Effector memory CD8-positive, alpha-beta T cell (primary cell): ENCODE measurements around the gene CRTC1.
A peak's percentile ranks its signal among the peaks of the same experiment; 100 is the strongest.

ENCODE experiments used
- ATAC-seq: fragments of 150-1000 bp; cut with Tn5 transposase; replicated peaks from 2 replicates; pipeline ENCODE4 v1.10.0; 2021; ENCODE audit warnings: mild to moderate bottlenecking, moderate library complexity
- DNase-seq, 3 experiments: peaks; one replicate each; pipeline ENCODE4 v3.0.0; 2021
- H3K27ac Mint-ChIP-seq, 2 donors: one replicate each; pipeline ENCODE4 v1.8.0; 2022; ENCODE audit warnings: mild to moderate bottlenecking in 2 of 2, mixed read lengths in 2 of 2, moderate library complexity in 2 of 2
- H3K27me3 Mint-ChIP-seq, 2 donors: one replicate each; pipeline ENCODE4 v1.8.0; 2022; ENCODE audit warnings: mixed read lengths in 2 of 2
- H3K36me3 Mint-ChIP-seq: one replicate; pipeline ENCODE4 v1.8.0; 2022; ENCODE audit warnings: mild to moderate bottlenecking, moderate library complexity, mixed read lengths; ENCODE audit not compliant: insufficient read depth
- H3K4me1 Mint-ChIP-seq, 2 donors: one replicate each; pipeline ENCODE4 v1.8.0; 2022; ENCODE audit warnings: low read depth in 2 of 2, mixed read lengths in 2 of 2
- H3K4me3 Mint-ChIP-seq, 2 donors: one replicate each; pipeline ENCODE4 v1.8.0; 2022; ENCODE audit warnings: mild to moderate bottlenecking in 2 of 2, mixed read lengths in 2 of 2, moderate library complexity in 2 of 2
- H3K9me3 Mint-ChIP-seq, 2 donors: one replicate each; pipeline ENCODE4 v1.8.0; 2022; ENCODE audit warnings: mixed read lengths in 2 of 2
- total RNA-seq, 9 experiments: gene quantifications; one replicate each; lab custom pipeline; 2026; lab: John Stamatoyannopoulos, UW

The CRTC1 gene, protein sequence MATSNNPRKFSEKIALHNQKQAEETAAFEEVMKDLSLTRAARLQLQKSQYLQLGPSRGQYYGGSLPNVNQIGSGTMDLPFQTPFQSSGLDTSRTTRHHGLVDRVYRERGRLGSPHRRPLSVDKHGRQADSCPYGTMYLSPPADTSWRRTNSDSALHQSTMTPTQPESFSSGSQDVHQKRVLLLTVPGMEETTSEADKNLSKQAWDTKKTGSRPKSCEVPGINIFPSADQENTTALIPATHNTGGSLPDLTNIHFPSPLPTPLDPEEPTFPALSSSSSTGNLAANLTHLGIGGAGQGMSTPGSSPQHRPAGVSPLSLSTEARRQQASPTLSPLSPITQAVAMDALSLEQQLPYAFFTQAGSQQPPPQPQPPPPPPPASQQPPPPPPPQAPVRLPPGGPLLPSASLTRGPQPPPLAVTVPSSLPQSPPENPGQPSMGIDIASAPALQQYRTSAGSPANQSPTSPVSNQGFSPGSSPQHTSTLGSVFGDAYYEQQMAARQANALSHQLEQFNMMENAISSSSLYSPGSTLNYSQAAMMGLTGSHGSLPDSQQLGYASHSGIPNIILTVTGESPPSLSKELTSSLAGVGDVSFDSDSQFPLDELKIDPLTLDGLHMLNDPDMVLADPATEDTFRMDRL
- total RNA-seq, result 10.4 to 37.4 (median 16.1) reads per million in 9 experiments

DNA sequence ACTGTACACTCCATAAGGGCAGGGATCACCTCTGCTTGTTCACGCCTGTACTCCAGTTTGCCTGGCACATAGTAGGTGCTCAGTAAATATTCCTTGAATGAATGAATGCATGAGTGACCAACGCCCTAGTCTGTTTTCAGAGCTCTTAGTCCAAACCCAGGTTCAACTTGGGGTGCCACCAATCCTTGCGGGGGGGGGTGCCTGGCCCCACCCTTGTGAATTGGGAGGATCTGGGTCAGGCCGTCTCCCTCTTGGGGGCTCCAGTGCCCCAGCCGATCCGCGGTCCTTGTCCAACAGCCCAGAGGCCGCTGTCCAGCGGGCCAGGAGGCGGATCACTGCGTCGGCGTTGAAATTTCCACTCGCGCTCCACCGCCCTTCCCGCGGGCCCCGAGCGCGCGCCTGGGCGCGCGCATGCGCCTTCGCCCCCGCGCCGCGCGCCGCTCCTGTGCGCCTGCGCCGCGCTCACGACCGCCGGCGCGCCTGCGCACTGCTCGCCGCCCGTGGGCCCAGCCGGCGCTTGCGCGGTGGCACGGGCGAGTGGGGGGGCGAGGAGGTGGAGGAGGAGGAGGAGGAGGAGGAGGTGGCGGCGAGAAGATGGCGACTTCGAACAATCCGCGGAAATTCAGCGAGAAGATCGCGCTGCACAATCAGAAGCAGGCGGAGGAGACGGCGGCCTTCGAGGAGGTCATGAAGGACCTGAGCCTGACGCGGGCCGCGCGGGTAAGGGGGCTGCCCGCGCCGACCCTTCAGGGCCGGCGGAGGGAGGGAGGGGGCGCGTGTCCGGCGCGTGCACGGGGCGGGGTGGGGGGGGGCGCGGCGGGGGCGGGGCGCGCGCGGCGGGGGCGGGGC lies at the start of gene CRTC1:
Gene CRTC1 (plus strand): TSS at position 572 of the 849 bp plus-strand sequence. CDS start 23 bp downstream, at position 595.
- H3K27ac Mint-ChIP-seq, result peak within 1 kb of the TSS; percentile 49 to 87
- peak; percentile 84 for ATAC-seq
- peak; percentile 94 to 96 (median 95) for DNase-seq
- peaks cover 14% of the 10 kb centered on the region for H3K36me3 Mint-ChIP-seq
- H3K4me3 Mint-ChIP-seq, result peak within 1 kb of the TSS; percentile 81 to 82
- H3K4me1 Mint-ChIP-seq, result peaks cover 7 to 10% of the 10 kb centered on the region in 2 donors
- H3K9me3 Mint-ChIP-seq, result no peaks in the 10 kb centered on the region
- peaks cover 0 to 4% of the 10 kb centered on the region in 2 donors for H3K27me3 Mint-ChIP-seq

- H3K27ac Mint-ChIP-seq, result no peak overlapping the region
Measured at GRCh38 chr19:18634612-18635297, 48.7 kb upstream of the CRTC1 start.

DNA sequence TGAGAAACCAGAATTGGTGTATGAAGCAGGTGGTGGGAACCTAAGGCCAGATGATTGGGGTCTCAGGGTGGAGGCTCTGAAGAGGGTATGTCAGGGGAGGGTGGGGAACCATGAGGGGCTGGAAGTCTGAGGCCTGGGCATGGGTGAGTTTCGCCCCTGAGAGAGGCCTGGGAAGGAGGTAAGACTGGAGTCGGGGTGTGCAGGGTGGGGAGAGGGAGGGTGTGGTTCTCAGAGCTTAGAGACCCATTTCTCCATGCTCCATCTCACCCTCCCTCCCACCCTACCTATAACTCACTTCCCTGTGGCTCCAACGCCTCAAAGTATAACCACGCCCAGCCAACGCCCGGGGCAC lies 47.7 kb upstream of the CRTC1 start:
- Mint-ChIP-seq H3K9me3 (no peaks in the 10 kb centered on the region), H3K36me3 (peaks cover 26% of the 10 kb centered on the region), H3K4me3 (peak overlapping the region; percentile 85 to 90), H3K27ac (peak overlapping the region; percentile 87 to 91), H3K4me1 (peaks cover 19 to 32% of the 10 kb centered on the region in 2 donors), H3K27me3 (peaks cover 0 to 21% of the 10 kb centered on the region in 2 donors)
- no peak for DNase-seq
- no peak for ATAC-seq

More at GRCh38 chr19:18634612-18635297, 48.7 kb upstream of the CRTC1 start:
- DNase-seq, result no peak
- Mint-ChIP-seq H3K27me3 (peaks cover 0 to 28% of the 10 kb centered on the region in 2 donors), H3K4me1 (peaks cover 19 to 32% of the 10 kb centered on the region in 2 donors), H3K4me3 (no peak overlapping the region), H3K36me3 (peaks cover 19% of the 10 kb centered on the region), H3K9me3 (no peaks in the 10 kb centered on the region)
- ATAC-seq, result no peak

DNA sequence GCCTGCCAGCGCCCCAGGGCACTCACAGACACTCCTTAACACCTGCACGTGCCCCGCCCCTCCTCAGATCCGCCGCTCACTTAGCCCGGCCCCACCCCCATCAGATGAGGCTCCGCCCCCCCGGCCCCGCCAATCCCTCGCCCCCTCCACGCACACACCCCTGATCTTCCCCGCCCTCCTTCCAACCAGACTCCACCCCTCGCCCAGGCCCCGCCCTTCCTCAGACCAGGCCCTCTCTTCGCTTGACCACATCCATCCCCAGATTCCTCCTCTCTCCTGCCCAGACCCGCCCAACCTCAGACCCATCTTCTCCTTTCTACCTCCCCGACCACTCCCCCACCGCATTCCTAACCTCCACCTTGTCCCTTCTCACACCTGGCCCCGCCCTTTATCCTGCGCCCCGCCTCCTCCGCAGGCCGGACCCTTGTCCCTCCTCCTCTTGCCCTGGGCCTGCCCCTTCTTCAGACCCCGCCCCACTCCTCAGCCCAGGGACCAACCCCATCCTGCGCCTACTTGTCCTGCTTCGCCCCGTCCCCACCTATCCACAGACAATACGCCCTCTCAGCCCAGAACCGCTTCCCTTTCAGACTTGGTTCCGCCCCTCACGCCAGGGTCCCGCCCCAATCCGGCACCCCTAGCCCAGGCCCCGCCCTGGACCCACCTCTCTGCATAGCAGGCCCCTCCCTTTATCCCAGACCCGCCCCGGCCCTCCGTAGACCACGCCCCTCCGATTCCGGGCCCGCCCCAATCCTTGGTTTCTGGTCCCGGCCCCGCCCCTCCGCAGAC lies 47.1 kb upstream of the CRTC1 start:
- peaks cover 19 to 32% of the 10 kb centered on the region in 2 donors for H3K4me1 Mint-ChIP-seq
- peak overlapping the region; percentile 85 to 90 for H3K4me3 Mint-ChIP-seq
- peaks cover 29% of the 10 kb centered on the region for H3K36me3 Mint-ChIP-seq
- H3K27me3 Mint-ChIP-seq, result peaks cover 0 to 21% of the 10 kb centered on the region in 2 donors
- no peaks in the 10 kb centered on the region for H3K9me3 Mint-ChIP-seq
- ATAC-seq, result peak; percentile 85
- DNase-seq, result peak; percentile 99
- H3K27ac Mint-ChIP-seq, result peak overlapping the region; percentile 87 to 91

DNA sequence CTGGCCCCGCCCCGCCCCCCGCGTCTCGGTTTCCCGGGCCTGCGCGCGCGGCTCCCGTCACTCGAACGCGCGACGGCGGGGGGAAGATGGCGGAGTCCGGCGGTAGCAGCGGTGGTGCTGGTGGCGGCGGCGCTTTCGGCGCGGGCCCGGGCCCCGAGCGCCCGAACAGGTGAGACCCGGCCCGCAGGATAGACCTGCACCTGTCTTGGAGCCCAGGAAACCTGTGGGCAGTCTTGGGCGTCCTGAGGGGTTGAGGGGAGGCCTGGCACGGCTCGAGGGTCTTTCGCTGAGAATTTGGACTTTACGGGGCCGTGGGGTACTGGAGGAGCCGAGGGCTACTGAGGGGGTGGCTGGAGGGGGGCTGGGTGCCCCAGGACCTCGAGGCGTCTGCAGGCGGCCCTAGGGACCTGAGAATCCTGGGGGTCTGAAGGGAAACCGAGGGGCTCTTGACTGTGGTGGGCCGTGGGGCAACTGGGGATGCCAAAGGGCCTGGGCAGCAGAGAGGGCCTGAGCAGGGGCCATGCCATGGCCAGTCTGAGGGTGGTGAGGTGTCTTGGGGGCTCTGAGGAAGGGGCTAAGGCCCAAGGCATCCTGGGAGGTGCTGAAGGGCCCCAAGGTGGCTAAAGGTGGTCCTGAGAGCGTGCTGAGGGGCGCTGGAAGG lies 46.4 kb upstream of the CRTC1 start, which contains the start of gene KLHL26:
Gene KLHL26 (plus strand): TSS at position 60 of the 661 bp plus-strand sequence. CDS start 27 bp downstream, at position 87.
- Mint-ChIP-seq H3K27ac (peak within 1 kb of the TSS; percentile 87 to 91), H3K4me1 (peaks cover 19 to 32% of the 10 kb centered on the region in 2 donors), H3K9me3 (no peaks in the 10 kb centered on the region), H3K27me3 (peaks cover 0 to 21% of the 10 kb centered on the region in 2 donors), H3K36me3 (peaks cover 29% of the 10 kb centered on the region), H3K4me3 (peak within 1 kb of the TSS; percentile 85 to 90)
- DNase-seq (no peak), ATAC-seq (no peak)

GRCh38 chr19:18637673-18638630 lies 45.5 kb upstream of the CRTC1 start:
- peaks cover 29% of the 10 kb centered on the region for H3K36me3 Mint-ChIP-seq
- H3K27me3 Mint-ChIP-seq, result peaks cover 0 to 20% of the 10 kb centered on the region in 2 donors
- H3K4me1 Mint-ChIP-seq, result peaks cover 19 to 32% of the 10 kb centered on the region in 2 donors
- DNase-seq, result no peak
- ATAC-seq, result no peak
- no peaks in the 10 kb centered on the region for H3K9me3 Mint-ChIP-seq
- H3K27ac Mint-ChIP-seq, result peak overlapping the region; percentile 87 to 91
- H3K4me3 Mint-ChIP-seq, result peak overlapping the region; percentile 85 to 90

- Mint-ChIP-seq H3K36me3 (peaks cover 29% of the 10 kb centered on the region), H3K4me3 (no peak overlapping the region), H3K4me1 (peaks cover 17 to 32% of the 10 kb centered on the region in 2 donors), H3K27me3 (peaks cover 0 to 2% of the 10 kb centered on the region in 2 donors), H3K9me3 (no peaks in the 10 kb centered on the region), H3K27ac (no peak overlapping the region)
- no peak for ATAC-seq
- no peak for DNase-seq
Measured at GRCh38 chr19:18639706-18640243, 43.7 kb upstream of the CRTC1 start.

- Mint-ChIP-seq H3K36me3 (peaks cover 12% of the 10 kb centered on the region), H3K27me3 (no peaks in the 10 kb centered on the region), H3K9me3 (no peaks in the 10 kb centered on the region), H3K27ac (no peak overlapping the region), H3K4me3 (no peak overlapping the region), H3K4me1 (peaks cover 10 to 23% of the 10 kb centered on the region in 2 donors)
- ATAC-seq (no peak), DNase-seq (no peak)
Measured at GRCh38 chr19:18644196-18645034, 39.1 kb upstream of the CRTC1 start.

- Mint-ChIP-seq H3K36me3 (peaks cover 16% of the 10 kb centered on the region), H3K4me1 (peaks cover 10 to 23% of the 10 kb centered on the region in 2 donors), H3K4me3 (no peak overlapping the region), H3K9me3 (no peaks in the 10 kb centered on the region), H3K27me3 (no peaks in the 10 kb centered on the region), H3K27ac (no peak overlapping the region)
- no peak for DNase-seq
- ATAC-seq, result no peak
Measured at GRCh38 chr19:18645035-18645511, 38.4 kb upstream of the CRTC1 start.
